NCI-H1694 (cell line): ENCODE data around the gene HNRNPR.
"Not testable (repeated sequence)": the region's sequence is repeated elsewhere in the genome, so short reads cannot be mapped to it uniquely, and the experiment has no call there.

ENCODE experiments used
- DNase-seq: peaks from one replicate; lab custom pipeline; 2025; lab: John Stamatoyannopoulos, UW

HNRNPR gene

DNA sequence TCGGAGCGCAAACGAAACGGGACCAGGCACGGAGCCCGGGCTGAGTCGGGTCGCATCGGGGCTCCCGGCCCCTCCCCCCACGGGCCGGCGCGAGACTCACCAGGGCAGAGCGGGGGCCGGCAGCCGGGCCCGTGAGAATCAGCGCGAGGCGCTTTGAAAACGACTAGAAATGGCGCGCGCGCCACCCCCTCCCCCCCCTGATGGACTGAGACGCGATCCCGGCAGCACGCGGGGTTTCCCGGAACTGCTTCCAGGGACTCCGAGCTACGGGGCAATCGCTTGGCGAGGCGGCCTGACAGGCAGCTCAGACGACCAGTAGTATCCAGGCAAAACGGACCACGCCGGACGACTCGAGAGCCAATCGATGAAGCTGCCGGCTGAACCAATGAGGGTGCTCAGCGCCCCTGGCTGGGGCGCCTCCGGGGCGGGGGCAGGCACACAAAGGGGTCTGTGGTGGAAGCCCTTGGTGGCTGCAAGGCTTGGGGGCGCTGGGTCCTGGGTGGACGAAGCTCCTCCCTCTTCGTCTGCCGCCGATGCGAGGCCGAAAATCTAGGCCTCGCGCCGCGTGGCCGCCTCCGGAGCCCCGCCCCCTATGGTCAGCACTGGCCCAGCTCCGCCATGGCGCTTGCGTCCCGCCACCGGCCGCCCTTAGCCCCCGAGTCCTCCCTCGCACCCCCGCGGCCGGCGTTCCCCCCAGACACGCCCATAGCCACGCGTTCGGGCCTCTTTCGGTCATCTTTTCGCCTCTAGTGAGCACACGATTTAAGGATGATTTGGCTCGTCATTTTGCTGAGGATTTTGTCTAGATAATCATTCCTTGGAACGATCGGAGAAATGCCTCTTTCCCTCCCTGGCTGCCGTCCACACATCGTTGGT is at the start of gene HNRNPR:
TSS of gene HNRNPR (minus strand) at position 174 of the 876 bp plus-strand sequence. CDS start 3,276 bp downstream, outside the sequence.
- peak; percentile 98 for DNase-seq

DNA sequence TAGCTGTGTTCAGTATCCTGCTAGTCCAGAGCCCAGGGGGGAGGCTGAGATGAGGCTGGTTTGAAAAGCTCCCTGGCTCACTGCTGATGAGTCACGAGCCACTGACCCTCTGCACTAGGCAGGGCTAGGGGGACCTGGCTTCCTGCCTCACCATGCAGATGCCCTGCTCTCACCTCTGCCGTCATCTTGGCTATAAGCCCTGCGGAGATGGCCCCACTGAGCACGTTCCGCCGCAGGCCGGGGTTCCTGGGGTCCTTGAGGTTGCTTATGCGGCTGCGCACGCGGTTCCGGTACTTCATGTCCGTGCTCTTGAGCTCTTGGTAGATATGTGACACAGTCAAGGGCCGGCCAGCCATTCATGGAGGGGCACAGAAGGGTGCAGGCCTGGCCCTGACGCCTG is 49.6 kb upstream of the HNRNPR start:
- no peak for DNase-seq

DNA sequence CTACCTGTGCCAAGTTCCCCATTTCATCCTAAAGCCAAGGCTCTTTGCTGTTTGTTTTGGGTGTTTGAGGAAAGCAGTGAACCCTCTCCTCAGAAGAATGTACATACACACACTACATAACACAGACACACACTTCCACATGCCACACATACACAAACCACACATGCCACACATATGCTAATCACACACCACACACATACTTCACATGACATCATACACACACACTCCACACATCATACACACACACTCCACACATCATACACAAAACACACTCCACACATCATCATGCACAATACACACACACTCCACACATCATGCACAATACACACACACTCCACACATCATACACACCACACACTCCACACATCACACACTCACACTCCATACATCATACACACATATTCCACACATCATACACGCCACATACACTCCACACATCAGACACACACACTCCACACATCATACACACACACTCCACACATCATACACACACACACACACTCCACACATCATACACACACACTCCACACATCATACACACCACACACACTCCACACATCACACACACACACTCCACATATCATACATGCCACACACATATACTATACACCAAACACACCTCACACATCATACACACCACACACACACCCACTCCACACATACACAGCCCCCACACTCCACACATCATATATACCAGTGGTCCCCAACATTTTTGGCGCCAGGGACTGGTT is 48.2 kb upstream of the HNRNPR start:
- no peak for DNase-seq

DNA sequence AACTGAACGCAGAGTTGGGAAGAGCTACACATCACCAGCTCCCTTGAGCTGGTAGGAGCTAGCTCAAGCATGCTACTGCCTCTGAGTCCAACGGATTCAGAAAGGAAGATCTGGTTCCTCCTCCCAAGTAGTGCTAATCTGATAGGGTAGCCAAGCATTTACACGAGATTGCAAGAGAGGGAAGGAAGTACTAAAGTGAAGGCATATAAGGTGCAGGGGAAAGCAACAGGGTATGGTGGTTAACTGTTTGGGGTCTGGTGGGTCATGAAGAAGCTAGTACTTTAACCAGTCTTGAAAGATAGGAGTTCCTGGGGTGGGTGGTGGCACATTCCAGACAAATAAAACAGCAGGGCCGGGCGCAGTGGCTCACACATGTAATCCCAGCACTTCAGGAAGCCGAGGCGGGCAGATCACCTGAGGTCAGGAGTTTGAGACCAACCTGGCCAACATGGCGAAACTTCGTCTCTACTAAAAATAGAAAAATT is 45.8 kb upstream of the HNRNPR start:
- DNase-seq, result no peak

DNA sequence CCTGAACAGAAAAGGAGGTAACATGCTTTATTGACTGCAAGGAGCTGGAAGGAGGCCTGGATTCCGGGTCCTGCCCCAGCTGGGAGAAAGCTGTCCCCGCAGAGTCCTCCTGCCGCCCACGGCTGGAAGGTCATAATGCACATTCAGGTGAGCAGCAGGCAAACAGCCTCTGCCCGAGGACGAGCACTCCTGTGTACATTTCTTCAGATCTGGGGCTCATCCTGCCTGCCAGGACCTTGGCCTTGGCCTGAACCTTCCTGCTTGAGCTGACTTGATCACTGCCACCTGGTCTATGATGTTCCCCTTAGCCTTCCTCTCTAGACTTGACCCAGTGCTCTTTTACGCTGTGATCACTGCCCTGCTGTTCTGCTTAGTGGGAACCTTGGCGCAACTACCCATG is 43.4 kb upstream of the HNRNPR start:
- DNase-seq, result no peak

DNA sequence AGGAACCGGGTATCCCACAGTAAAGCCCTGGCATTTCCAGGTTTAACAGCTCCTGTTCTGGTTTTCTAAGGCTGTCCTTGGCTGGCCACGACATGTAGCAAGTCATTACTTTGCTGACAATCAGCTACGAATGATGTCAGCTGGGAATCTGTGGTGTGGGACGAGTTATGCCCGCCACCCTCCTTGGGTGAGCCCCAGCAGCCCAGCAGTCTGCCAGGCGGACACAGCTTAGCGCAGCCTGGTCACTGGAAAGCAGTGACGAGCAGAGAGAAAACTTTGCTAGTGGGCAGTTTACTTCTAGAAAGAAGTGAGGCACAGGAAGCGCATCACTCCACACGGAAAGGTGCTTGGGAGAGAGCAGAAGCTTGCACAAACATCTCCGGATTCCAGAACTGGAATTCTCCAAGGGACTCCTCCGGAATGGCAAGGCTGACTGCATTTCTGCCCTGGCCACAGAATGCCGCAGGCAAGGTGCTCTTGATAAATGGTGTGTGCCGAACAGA is 41.1 kb upstream of the HNRNPR start:
- no peak for DNase-seq

DNA sequence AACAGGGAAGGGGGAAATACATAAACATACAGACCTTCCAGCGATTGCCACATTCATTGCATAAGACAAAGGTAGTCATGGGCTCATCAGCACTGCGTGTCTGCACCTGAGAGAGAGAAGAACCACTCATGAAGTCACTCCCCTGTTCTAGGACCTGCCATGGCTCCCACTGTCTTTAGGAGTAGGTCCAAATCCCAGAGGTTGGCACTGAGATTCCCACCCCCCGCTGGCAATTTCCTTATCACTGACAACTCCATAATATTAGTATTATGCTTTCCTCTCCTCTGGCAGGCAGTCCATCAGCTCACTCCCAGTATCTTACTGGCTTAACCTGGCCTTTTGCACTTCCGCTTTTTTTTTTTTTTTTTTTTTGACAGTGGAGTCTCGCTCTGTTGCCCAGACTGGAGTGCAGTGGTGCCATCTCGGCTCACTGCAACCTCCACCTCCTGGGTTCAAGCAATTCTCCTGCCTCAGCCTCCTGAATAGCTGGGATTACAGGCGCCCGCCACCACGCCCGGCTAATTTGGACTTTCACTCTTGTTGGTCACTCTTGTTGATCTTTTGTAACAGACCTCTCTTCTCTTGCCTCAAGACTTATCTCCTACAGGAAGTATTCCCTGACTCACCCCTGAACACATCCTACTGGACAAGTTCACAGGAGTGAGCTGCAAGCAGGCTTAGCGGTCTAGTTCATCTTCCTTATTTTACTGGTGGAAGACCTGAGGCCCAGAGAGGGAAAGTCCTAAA is 40.4 kb upstream of the HNRNPR start:
- no peak for DNase-seq

DNA sequence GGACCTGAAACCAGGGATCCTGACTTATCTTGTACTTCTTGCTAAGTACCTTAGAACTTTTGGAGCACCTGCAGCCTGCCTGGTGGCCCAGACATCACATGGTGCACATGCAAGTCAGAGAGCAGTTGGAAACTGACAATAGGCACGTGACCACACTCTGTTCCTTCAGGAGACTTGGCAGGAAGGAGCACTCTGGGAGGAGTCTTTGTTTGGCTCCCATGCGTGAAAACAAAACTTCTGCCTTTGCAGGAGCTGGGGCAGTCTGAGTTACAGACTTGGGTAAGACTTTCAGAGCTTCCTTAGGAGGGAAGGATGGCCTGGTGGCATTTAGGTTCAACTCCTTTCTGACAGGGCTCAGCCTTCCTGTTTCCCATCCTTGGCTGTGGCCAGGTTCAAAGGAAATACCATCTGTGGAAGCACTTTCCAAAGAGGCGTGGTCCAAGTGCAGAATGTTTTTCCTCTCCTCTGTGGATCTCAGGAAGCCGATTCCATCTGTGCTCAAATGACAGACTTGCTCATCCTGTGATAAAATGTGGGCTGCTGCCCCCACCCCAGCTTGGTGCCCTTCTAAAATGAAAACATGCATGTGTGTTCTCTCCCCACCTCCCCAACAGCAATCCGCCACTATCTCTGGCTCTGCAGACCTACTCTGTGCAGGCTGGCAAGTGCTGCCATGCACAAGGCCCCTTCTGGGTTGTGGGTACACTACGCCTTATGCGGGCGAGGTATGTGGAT is 39.7 kb upstream of the HNRNPR start:
- no peak for DNase-seq

DNA sequence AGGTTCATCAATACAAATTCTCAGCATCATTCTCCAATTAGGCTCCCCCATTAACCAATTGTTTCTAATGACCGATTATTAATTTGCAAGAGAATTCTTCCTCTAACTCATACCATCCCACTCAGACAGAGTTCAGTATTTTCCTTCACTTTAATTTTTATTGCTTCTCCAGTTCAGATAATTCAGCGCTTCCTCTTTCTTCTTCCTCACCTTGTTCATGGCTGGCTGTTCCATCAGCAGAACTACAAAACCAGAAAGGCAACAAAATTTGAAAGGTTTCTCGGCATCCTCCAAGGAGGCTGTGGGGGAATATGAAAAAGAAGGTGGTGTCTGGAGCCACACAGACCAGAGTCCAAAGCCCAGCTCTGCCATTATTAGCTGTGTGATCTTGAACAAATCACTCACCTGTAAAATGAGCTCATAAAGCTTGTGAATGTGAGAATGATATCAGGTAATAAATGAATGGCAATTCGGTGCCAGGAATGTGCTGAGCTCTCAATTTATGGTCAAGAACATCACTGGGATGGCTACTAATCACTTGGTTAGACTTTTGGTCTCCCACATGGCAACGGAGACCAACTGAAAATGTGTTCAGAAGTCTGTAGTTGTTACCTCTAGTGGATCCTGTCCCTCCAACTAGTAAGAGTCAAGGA is 37.3 kb upstream of the HNRNPR start:
- DNase-seq, result no peak

DNA sequence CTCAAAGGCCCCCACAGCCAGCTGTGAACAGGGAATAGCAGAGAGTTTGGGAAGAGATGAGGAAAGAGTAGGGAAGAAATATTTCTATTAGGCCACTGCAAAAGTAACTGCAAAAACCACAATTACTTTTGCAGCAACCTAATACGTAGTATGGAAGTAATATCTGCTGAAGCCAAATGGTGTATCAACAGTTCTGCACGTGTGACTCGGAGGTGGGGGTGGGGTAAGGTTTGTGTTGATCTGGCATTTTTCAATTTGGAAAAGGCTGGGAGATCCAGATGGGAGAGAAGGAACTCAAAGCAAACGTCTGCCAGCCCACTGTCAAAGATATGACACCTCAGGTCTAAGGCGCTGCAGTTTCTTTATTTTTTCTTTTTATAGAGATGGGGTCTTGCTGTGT is 36.6 kb upstream of the HNRNPR start:
- DNase-seq, result no peak

DNA sequence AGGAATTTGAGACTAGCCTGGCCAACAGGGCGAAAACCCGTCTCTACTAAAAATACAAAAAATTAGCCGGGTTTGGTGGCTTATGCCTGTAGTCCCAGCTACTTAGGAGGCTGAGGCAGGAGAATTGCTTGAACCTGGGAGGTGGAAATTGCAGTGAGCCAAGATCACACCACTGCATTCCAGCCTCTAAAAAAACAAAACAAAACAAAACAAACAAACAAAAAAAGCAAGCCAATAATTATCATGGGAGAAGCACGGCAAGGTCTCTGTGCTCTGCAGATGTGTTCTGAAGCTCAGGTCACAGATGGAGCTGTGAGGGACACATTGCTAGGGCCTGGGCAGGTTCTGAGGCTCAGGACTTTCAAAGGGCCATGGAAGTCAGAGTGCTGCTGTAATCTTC is 36.2 kb upstream of the HNRNPR start:
- not testable (repeated sequence) for DNase-seq

DNA sequence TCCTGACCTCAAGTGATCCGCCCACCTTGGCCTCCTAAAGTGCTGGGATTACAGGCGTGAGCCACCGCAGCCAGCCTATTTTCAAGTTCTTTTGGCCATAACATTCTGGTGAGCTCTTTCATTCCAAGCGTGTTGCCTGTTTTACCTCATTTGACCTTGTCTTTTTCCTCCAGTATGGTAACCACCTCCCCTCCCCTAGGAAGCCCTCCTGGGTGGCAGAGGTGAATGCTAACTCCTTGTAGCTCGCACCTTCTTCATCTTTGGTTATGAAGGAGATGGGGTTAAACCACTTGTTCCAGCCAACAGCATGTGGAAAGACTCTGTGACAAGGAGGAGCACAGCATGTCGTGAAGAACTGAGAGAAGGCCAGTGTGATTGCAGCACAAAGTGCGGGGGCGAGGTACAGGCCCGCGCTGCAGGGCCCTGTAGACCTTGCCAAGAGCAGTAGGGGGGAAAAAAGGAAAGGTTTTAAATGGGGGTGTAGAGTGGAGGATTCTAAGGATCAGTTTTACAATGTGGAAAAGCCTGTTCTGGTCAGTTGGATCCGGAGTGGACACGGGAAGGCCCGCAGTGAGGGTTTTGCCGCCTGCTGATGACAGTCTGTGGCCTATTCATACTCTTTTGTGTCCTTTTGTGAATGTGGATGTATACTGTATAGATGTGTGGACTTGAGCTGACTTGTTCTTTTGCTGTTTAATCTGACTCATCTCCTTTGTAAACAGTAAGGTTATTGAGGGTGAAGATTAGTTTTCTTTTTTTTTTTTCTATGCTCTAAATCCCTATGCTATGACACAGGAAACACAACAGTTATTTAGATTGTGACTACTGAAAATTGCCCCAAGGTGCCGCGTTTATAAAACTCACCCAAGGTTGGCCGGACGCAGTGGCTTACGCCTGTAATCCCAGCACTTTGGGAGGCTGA is 33.1 kb upstream of the HNRNPR start:
- no peak for DNase-seq

DNA sequence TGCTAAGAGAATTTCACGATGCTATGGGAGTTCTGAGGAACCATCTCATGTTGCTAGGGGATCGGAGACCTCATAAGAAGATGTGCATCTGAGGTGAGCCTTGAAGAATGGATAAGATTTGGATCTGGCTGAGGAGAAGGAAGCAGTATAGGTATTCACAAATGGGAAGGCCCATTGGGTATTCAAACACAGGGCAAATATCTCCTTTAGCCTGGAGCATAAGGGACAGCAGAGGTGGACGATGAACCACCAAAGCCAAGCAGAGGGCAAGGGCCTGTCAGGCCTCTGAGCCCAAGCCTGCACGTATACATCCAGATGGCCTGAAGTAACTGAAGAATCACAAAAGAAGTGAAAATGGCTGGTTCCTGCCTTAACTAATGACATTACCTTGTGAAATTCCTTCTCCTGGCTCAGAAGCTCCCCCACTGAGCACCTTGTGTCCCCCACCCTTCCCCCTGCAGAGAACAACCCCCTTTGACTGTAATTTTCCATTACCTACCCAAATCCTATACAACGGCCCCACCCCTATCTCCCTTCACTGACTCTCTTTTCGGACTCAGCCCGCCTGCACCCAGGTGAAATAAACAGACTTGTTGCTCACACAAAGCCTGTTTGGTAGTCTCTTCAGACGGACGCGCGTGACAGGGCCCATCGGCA is 30.1 kb upstream of the HNRNPR start:
- DNase-seq, result not testable (repeated sequence)

DNA sequence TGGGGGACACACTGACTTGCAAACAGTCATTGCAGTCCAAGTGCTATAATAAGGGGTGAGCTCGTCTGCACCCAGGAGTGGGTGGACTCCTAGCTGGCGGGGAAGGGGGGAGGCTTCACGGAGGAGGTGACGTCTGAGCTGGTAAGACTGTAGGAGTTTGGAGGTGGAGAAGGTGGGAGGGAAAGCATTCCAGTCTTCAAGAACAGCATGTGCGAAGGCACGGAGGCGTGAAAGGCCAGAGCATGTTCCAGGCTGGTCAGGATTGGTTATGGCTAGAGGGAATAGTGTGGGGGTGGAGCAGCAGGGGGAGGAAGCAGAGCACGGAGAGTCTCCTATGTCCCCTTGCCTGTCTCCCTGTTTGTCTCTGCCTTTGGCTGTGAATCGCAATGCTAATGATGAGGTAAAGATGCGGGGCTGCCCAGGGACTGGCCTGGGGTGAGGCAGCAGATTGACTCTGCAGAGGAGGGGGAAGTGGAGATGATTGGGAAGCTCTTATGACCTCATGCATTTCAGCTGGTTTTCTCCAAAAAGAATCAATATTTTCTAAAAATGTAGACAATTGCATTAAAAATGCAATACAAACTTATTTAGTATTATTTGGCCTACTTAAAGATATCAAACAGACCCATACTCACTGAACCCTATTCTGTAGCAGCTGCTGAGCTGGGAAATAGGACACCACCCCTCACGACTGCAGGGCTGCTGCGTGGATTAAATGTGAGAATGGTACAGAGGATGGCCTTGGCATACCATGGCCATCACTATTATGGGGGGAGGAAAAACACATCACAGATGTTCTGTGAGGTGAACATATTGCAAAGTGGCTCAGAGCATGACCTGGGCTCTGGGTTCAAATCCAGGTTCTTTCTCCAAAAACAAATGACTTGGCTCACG is 28.1 kb upstream of the HNRNPR start:
- DNase-seq, result no peak

DNA sequence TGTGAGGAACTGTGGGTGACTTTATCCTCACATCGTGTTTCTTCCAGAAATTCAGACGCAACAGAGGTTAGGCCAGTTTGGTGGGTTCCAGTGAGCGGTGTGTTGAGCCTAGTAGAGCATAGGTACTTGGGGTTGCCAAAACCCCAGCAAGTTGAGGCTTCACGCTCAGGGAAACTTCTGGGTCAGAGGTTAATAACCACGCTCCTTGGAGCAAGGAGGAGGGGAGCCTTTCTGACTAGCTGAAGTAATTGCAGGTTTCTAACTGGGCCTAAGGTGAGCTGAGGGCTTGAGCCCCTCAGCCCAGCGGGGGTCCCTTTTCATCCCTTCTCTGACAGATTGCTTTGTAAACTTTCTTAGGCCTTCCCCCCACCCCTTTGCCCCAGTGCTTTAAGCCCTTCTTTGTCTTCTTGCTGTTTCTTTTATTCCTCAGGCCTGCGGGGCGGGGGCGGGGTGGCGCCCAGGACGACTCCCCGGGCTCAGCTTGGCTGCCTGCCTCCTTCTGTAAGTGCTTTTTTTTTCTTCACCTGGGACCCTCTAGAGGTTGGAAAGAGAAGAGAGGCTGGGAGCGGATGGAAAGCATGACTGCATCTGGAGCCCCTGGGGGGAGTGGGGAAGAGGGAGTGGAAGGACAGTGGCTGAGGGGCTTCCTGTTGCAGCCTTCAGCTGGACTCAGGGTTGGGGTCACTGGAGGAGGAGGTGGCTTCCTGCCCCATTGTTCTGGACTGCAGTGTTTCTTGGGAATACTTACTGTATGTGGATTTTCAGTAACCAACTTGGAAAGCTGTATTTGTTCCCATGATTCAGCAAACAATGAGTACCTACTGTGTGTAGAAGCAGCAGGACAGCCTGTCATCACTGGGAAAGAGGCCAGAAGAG is 26.9 kb upstream of the HNRNPR start:
- DNase-seq, result no peak

DNA sequence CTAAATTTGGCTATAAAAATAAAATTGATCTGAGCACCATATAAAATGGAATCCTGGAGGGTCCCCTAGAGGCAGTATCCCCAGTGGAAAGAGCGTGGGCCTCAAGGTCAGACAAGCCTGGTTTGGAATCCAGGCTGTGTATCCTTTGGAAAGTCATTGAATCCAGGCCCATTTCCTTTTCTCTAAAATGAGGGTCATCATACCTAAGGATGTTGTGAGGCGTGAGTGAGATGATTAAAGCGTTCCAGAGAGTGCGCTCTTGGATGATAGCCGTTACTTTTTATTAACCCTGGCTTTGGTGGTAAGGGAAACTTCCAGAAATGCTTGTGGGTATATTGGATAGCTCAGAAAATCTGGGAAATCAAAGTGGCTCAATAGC is 26.2 kb upstream of the HNRNPR start:
- no peak for DNase-seq

DNA sequence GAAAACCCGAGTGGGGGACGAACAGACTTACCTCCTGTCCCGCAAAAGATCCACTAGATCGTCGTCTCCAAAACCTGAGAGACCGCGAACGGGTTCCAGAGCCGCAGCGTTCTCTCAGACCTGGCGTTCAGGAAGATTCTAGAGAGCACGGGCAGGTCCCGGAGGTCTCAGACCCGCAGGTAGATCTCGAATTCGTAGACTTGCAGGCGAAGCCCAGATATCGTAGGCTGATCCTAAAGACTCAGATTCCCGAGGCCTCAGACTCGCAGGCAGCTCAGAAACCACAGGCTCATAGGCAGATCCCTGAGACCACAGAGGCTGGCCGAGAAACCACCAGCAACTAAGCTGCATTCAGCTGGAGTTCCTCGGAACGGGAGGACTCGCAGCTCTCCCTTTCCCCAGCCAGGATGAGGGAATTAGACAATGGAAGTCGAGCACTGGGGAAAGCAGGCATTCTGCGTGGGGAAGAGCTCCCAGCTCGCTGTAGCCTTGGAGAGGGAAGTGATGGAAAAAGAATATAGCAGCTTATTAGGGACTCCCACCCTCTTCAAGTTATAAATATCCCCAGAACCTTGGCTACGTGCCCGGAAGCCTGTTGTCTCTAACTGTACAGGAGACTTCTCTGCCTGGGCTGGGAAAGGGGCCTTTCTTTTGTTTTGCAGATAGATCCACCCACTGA is 25.4 kb upstream of the HNRNPR start, which contains the start of gene ZNF436:
TSS of gene ZNF436 (minus strand) at position 502 of the 679 bp plus-strand sequence. CDS start 1,831 bp downstream, outside the sequence.
- peak; percentile 80 for DNase-seq
